OCI-LY7 (cell line): ENCODE data around the gene PSME3IP1. TPM values are rescaled to one million over a fixed set of nuclear protein-coding genes. Genes with fewer than 3 reads are reported as not detected.

ENCODE experiments used
- BruUV-seq: library from RNA; stranded (reverse); fragments of 400-500 nt; replicated peaks from 2 replicates; lab custom pipeline; 2021; lab: Mats Ljungman, UMichigan
- CTCF ChIA-PET: fragments of 300-600 bp; sonication (Branson Sonifier 250); formaldehyde crosslinking; loops from one replicate; lab custom pipeline; 2022; ENCODE audit warnings: antibody characterized with exemption; ENCODE audit not compliant: unreplicated experiment; lab: Charles Lee
- POLR2A ChIA-PET: fragments of 300-600 bp; sonication (Branson Sonifier 250); formaldehyde crosslinking; loops from one replicate; lab custom pipeline; 2022; ENCODE audit warnings: antibody characterized with exemption; lab: Charles Lee
- DNase-seq: peaks from one replicate; pipeline ENCODE4 v3.0.0-alpha.2; 2015; ENCODE audit warnings: low spot score
- H2AFZ ChIP-seq: fragments of 200-600 bp; sonication (generic), shearing (Covaris generic); 2 replicates; pipeline ENCODE4 v1.6.1; 2014; ENCODE audit warnings: mild to moderate bottlenecking, antibody characterized with exemption, low read length, moderate library complexity
- H3K27ac ChIP-seq: fragments of 200-600 bp; sonication (generic); 2 replicates; pipeline ENCODE4 v1.5.1; 2014; ENCODE audit warnings: mixed run types, low read depth, mild to moderate bottlenecking, moderate library complexity, low read length, inconsistent platforms; ENCODE audit not compliant: poor library complexity, severe bottlenecking
- H3K36me3 ChIP-seq: fragments of 200-600 bp; sonication (generic); 2 replicates; pipeline ENCODE4 v1.6.1; 2014; ENCODE audit warnings: mild to moderate bottlenecking, antibody characterized with exemption, low read length, moderate library complexity, mixed read lengths; ENCODE audit not compliant: insufficient read depth
- H3K4me1 ChIP-seq: fragments of 200-600 bp; sonication (generic); 2 replicates; pipeline ENCODE4 v1.5.1; 2014; ENCODE audit warnings: mild to moderate bottlenecking, low read length; ENCODE audit not compliant: insufficient read depth, poor library complexity, severe bottlenecking
- H3K4me2 ChIP-seq: fragments of 200-600 bp; sonication (generic); 2 replicates; pipeline ENCODE4 v1.6.1; 2014; ENCODE audit warnings: mild to moderate bottlenecking, low read length
- H3K4me3 ChIP-seq: fragments of 200-600 bp; sonication (generic); 2 replicates; pipeline ENCODE4 v1.5.1; 2014; ENCODE audit warnings: mild to moderate bottlenecking, low read depth, low read length; ENCODE audit not compliant: poor library complexity, severe bottlenecking
- H3K79me2 ChIP-seq: fragments of 200-600 bp; sonication (generic); 2 replicates; pipeline ENCODE4 v1.6.1; 2016; ENCODE audit warnings: low read depth, mild to moderate bottlenecking, low read length, moderate library complexity, mixed read lengths; ENCODE audit not compliant: insufficient read depth
- H3K9me2 ChIP-seq: fragments of 200-600 bp; sonication (generic); 2 replicates; pipeline ENCODE4 v1.6.1; 2016; ENCODE audit warnings: mild to moderate bottlenecking, low read length, mixed read lengths; ENCODE audit not compliant: insufficient read depth
- H3K9me3 ChIP-seq: fragments of 200-600 bp; sonication (generic); 2 replicates; pipeline ENCODE4 v1.6.1; 2014; ENCODE audit warnings: mild to moderate bottlenecking, mixed run types, low read length, mixed read lengths
- H4K20me1 ChIP-seq: fragments of 200-600 bp; sonication (generic); 2 replicates; pipeline ENCODE4 v1.6.1; 2014; ENCODE audit warnings: mild to moderate bottlenecking, antibody characterized with exemption, low read length, moderate library complexity, mixed read lengths; ENCODE audit not compliant: insufficient read depth
- CTCF ChIP-seq: fragments of 200-600 bp; sonication (generic); conservative IDR thresholded peaks from 2 replicates; pipeline ENCODE4 v1.5.1; 2014; ENCODE audit warnings: mild to moderate bottlenecking, antibody characterized with exemption, low read length, moderate library complexity, mixed read lengths
- EZH2phosphoT487 ChIP-seq: fragments of 200-600 bp; sonication (generic); IDR thresholded peaks from 2 replicates; pipeline ENCODE4 v1.6.1; 2018; ENCODE audit warnings: low read depth, borderline replicate concordance, mild to moderate bottlenecking, mixed run types, antibody characterized with exemption, low read length, moderate library complexity, mixed read lengths
- intact Hi-C: fragments of 100-400 bp; cut with micrococcal nuclease; formaldehyde crosslinking; loops from one replicate; pipeline ENCODE4 v1.10.0; 2022; ENCODE audit not compliant: unreplicated experiment
- total RNA-seq, 2 experiments: library from RNA; depleted of rRNA in 1 of 2; stranded (reverse); fragments of >200 nt in 1 of 2; shearing (Covaris generic) in 1 of 2; gene quantifications; 2 replicates each; pipeline ENCODE4 v1.2.3, GENCODE V29; 2014 to 2022

Gene PSME3IP1
- total RNA-seq, 2 experiments from 2014 or later = 89.5 to 152 TPM

GRCh38 chr16:57234707-57235092 lies 48.9 kb upstream of the PSME3IP1 start:
- intact Hi-C loops = no loop called here

GRCh38 chr16:57233944-57234706 lies 48.3 kb upstream of the PSME3IP1 start:
- H4K20me1 ChIP-seq = no peaks in the 10 kb centered on the region
- H3K9me3 ChIP-seq = no peaks in the 10 kb centered on the region; the same call in 1 of the 2 replicates
- no peaks in the 10 kb centered on the region for H3K9me2 ChIP-seq
- TF ChIP-seq CTCF (no peak), EZH2phosphoT487 (no peak)
- ChIA-PET POLR2A (no interaction called here), CTCF (no interaction called here)
- DNase-seq = no peak
- intact Hi-C loops = no loop called here
- H3K4me2 ChIP-seq = peak overlapping the region; percentile 69
- H3K4me1 ChIP-seq = peaks cover 26% of the 10 kb centered on the region
- H3K36me3 ChIP-seq = peaks cover 87% of the 10 kb centered on the region
- H3K4me3 ChIP-seq = no peak overlapping the region
- H3K79me2 ChIP-seq = no peaks in the 10 kb centered on the region
- no peak overlapping the region; the same call in 1 of the 2 replicates for H2AFZ ChIP-seq
- H3K27ac ChIP-seq = peak overlapping the region; percentile 88
- no TSS peak for BruUV-seq

More at GRCh38 chr16:57234707-57235092, 48.9 kb upstream of the PSME3IP1 start:
- POLR2A ChIA-PET = interaction anchor here (1.3 to 2.5 kb wide), 4 partner anchors 12 to 49 kb away, joined by 3 to 9 read pairs (median 6); partner anchors contain the start of genes PSME3IP1 and RSPRY1
- H3K4me1 ChIP-seq = peaks cover 26% of the 10 kb centered on the region
- DNase-seq = no peak
- peak overlapping the region; percentile 88 for H3K27ac ChIP-seq
- no TSS peak for BruUV-seq
- no peak for TF ChIP-seq CTCF
- no peak for TF ChIP-seq EZH2phosphoT487
- no peaks in the 10 kb centered on the region; the same call in 1 of the 2 replicates for H3K9me3 ChIP-seq
- H3K4me3 ChIP-seq = peak overlapping the region; percentile 33
- H2AFZ ChIP-seq = peak overlapping the region; percentile 53; the same call in 1 of the 2 replicates
- no peaks in the 10 kb centered on the region for H4K20me1 ChIP-seq
- H3K36me3 ChIP-seq = peaks cover 90% of the 10 kb centered on the region
- H3K9me2 ChIP-seq = no peaks in the 10 kb centered on the region
- CTCF ChIA-PET = no interaction called here
- H3K79me2 ChIP-seq = no peaks in the 10 kb centered on the region
- H3K4me2 ChIP-seq = peak overlapping the region; percentile 69

GRCh38 chr16:57231821-57232350 lies 46.0 kb upstream of the PSME3IP1 start:
- Histone ChIP-seq H3K9me2 (no peaks in the 10 kb centered on the region), H3K4me3 (no peak overlapping the region), H3K4me2 (no peak overlapping the region), H3K4me1 (peaks cover 26% of the 10 kb centered on the region), H3K9me3 (no peaks in the 10 kb centered on the region; the same call in 1 of the 2 replicates), H3K79me2 (no peaks in the 10 kb centered on the region), H3K36me3 (peaks cover 88% of the 10 kb centered on the region), H2AFZ (no peak overlapping the region), H4K20me1 (no peaks in the 10 kb centered on the region), H3K27ac (no peak overlapping the region)
- ChIA-PET CTCF (no interaction called here), POLR2A (no interaction called here)
- TF ChIP-seq EZH2phosphoT487 = no peak
- TF ChIP-seq CTCF = no peak
- DNase-seq = no peak
- intact Hi-C loops = no loop called here
- BruUV-seq = no TSS peak
